HL-60 (cell line): ENCODE results near the gene CACFD1.

Experiments used
- DNase-seq, 2 experiments: peaks; one replicate each; pipeline ENCODE4 v3.0.0-alpha.2; 2010 to 2020; ENCODE audit warnings: low read depth in 1 of 2, low spot score in 1 of 2
- H3K27ac ChIP-seq: fragments of 250-450 bp; sonication (Bioruptor Pico); replicated peaks from 2 replicates; pipeline ENCODE4 v1.5.1; 2020; ENCODE audit warnings: mild to moderate bottlenecking, moderate library complexity
- H3K27me3 ChIP-seq: fragments of 250-450 bp; sonication (Bioruptor Pico); 2 replicates; pipeline ENCODE4 v1.5.1; 2021; ENCODE audit warnings: mild to moderate bottlenecking, moderate library complexity; ENCODE audit not compliant: insufficient read depth, poor library complexity, severe bottlenecking
- H3K4me3 ChIP-seq: replicated peaks from 2 replicates; pipeline ENCODE4 v1.5.1; 2011; ENCODE audit warnings: mild to moderate bottlenecking, control low read depth, low read length; ENCODE audit not compliant: insufficient read depth
- CTCF ChIP-seq: IDR thresholded peaks from one replicate; pipeline ENCODE4 v1.5.1; 2011; ENCODE audit warnings: low read length, control low read depth, inconsistent platforms; ENCODE audit not compliant: insufficient read depth
- GABPA ChIP-seq: IDR thresholded peaks from 2 replicates; pipeline ENCODE4 v1.6.1; 2012; ENCODE audit warnings: low read depth
- POLR2AphosphoS5 ChIP-seq: IDR thresholded peaks from 2 replicates; pipeline ENCODE4 v1.6.1; 2012; ENCODE audit warnings: low read depth
- REST ChIP-seq: IDR thresholded peaks from 2 replicates; pipeline ENCODE4 v1.6.1; 2012; ENCODE audit warnings: low read depth; ENCODE audit not compliant: insufficient replicate concordance
- SPI1 ChIP-seq: IDR thresholded peaks from 2 replicates; pipeline ENCODE4 v1.6.1; 2012; ENCODE audit warnings: low read depth, mild to moderate bottlenecking, borderline replicate concordance

CACFD1 gene

GRCh38 chr9:133423216-133423615, 36.6 kb upstream of the CACFD1 start:
- H3K27me3 ChIP-seq: peaks cover 8% of the 10 kb centered on the region
- H3K4me3 ChIP-seq: no peak overlapping the region
- H3K27ac ChIP-seq: no peak overlapping the region
- DNase-seq: no peak
- TF ChIP-seq POLR2AphosphoS5 (no peak), REST (no peak), CTCF (no peak), GABPA (no peak), SPI1 (no peak)

GRCh38 chr9:133424187-133424586, 35.6 kb upstream of the CACFD1 start:
- no peak overlapping the region for H3K4me3 ChIP-seq
- H3K27me3 ChIP-seq: peaks cover 8% of the 10 kb centered on the region
- no peak for DNase-seq
- TF ChIP-seq POLR2AphosphoS5: no peak
- no peak for TF ChIP-seq SPI1
- TF ChIP-seq GABPA: no peak
- no peak overlapping the region for H3K27ac ChIP-seq

GRCh38 chr9:133425049-133425632, 34.6 kb upstream of the CACFD1 start:
- no peak overlapping the region for H3K4me3 ChIP-seq
- TF ChIP-seq SPI1 (no peak), GABPA (no peak), CTCF (no peak), POLR2AphosphoS5 (no peak), REST (no peak)
- H3K27ac ChIP-seq: no peak overlapping the region
- peaks cover 8% of the 10 kb centered on the region for H3K27me3 ChIP-seq
- DNase-seq: no peak

- TF ChIP-seq CTCF (no peak), POLR2AphosphoS5 (no peak), GABPA (no peak), SPI1 (no peak), REST (no peak)
- Histone ChIP-seq H3K27me3 (peaks cover 8% of the 10 kb centered on the region), H3K27ac (no peak overlapping the region), H3K4me3 (no peak overlapping the region)
- no peak for DNase-seq
Measured at GRCh38 chr9:133426011-133426410, 33.8 kb upstream of the CACFD1 start.
